Glomerular visceral epithelial cell (primary cell): ENCODE results near the gene CFD.

ENCODE experiments used
- DNase-seq: peaks from one replicate; pipeline ENCODE4 v3.0.0-alpha.2; 2016; ENCODE audit errors: extremely low spot score

The CFD gene

GRCh38 chr19:906480-906879, 47.0 kb downstream of the CFD start:
- no peak for DNase-seq

- no peak for DNase-seq
Measured at GRCh38 chr19:907183-907853, 47.9 kb downstream of the CFD start.

DNA sequence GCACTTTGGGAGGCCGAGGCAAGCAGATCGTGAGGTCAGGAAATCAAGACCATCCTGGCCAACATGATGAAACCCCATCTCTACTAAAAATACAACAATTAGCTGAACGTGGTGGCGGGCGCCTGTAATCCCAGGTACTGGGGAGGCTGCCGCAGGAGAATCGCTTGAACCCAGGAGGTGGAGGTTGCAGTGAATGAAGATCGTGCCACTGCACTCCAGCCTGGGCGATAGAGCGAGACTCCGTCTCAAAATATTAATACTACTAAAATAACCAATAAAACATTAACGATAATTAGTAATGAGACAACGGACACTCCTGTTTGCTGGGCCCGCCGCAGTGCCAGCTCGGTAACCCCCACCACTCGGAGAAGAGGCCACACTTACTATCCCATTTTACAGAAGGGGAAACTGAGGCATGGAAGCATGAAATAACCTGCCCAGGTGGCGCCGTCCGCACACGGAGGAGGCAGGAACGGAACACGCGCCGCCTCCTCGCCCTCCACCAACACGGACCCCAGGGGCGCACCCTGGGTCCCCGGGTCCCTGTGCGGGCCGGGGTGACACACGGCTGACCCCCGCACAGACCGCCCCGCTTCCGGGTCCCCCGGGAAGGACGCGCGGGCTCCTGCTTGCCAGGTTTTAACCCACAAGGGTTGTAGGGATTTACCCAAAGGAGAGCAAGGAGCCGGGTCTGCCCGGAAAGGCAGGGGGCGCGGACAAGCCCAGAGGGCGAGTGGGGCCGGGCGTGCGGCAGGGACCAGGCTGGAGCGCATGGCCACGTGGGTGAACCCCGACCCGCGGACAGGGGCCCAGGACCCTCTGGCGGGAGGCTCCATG, 52.0 kb downstream of the CFD start:
- DNase-seq: no peak

- no peak for DNase-seq
Measured at GRCh38 chr19:912181-913079, 53.0 kb downstream of the CFD start.
